Stimulated activated CD8-positive, alpha-beta memory T cell treated with anti-CD3 and anti-CD28 coated beads, Interleukin-7, amount 100 ng/mL, for 4 hours (primary cell): ENCODE measurements around the gene HBEGF.

Experiments
- DNase-seq, 2 donors: peaks; one replicate each; pipeline ENCODE4 v3.0.0-alpha.2; 2020; ENCODE audit warnings: low read depth in 2 of 2

The HBEGF gene

DNA sequence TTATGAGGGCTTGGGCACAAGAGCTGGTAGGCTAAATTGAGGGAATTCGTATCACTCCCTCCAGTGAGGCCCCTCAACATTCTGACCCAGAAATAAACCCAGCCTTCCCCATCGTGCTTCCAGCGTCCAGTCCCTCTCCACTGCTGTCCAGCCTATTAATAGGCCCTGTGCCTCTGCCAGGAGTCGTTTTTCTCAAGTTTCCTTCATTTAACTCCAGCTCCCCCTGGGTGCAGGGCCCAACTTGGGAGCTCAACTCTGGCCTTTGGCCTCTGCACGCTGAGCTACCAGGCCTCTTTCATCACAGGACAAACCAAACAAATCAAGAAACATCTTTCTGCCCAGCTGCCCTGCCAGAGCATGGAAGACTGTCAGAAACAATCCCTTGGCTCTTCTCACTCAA, 10.0 kb downstream of the HBEGF start:
- DNase-seq, result no peak

- DNase-seq, result no peak
These were observed 14.8 kb downstream of the HBEGF start for GRCh38 chr5:140331638-140332037.

DNA sequence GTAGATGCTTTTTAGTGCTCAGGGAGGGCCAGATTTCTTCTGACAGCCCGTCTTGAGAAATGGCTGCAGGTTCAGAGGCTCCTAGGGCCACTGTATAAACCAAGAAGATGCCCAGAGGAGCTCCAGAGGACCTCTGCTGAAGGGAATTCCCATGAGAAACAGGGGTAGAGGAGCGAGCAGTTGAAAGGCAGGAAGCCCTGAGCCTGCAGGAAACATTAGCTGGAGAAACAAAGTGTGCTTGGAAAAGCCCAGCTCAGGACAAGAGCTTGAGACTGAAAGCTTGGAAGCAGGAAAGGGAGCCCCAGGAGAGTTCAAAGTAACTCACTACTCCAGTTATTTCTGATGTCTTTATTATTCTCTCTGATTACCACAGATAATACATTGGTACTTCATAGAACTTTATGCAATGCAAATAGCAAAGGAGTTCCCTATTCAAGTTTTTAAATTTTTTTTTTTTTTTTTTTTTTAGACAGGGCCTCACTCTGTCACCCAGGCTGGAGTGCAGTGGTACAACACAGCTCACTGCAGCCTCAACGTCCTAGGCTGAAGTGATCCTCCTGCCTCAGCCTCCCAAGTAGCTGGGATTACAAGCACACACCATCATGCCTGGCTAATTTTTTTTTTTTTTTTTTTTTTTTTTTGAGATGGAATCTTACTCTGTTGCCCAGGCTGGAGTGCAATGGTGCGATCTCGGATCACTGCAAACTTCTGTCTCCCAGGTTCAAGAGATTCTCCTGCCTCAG, 16.5 kb downstream of the HBEGF start:
- DNase-seq, result no peak

DNA sequence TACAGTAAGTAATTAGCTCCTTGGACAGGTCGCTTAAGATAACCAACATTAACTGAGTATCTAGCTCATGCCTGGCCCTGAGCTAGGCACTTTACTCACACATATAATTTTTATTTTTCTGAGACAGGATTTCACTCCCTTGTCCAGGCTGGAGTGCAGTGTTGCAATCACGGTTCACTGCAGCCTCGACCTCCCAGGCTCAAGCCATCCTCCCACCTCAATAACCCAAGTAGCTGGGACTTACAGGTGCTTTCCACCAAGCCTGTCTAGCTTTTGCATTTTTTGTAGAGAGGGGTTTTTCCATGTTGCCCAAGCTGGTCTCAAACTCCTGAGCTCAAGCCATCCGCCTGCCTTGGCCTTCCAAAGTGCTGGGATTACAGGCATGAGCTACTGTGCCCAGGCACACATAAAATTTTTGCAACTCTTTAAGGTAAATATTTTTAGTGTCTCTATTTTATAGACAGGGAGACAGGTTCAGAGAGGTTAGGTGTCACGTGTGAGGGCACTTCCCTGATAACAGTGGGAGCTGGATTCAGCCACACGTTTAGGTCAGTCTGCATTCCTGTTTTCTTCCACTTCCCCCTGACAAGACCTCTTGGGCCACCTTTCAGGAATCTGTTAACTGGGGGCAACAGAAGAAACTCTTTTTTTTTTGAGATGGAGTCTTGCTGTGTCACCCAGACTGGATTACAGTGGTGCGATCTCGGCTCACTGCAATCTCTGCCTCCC, 18.2 kb downstream of the HBEGF start:
- DNase-seq, result no peak

DNA sequence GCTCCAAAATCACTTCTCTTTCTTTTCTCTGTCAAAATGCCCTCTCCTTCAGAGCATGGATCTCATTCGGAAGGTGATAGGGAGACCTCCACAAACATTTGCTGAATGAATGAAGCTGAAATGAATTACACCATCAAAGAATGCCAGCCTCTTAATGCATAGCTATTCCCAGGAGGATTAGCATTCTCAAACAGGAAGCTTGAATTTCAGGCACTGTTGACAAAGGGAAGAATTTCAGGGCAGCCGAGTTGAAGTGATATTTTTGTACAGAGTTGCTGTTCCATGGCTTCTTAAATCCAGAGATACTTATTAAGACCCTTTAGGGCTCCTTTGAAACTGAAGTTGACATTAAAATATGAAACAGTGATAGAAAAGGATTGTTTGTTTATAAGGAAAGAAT, 18.8 kb downstream of the HBEGF start:
- no peak for DNase-seq

GRCh38 chr5:140325486-140325885, 20.9 kb downstream of the HBEGF start:
- DNase-seq, result no peak

- no peak for DNase-seq
These were observed 21.7 kb downstream of the HBEGF start for GRCh38 chr5:140324617-140325241.

GRCh38 chr5:140324041-140324600, 22.3 kb downstream of the HBEGF start:
- DNase-seq, result no peak

- DNase-seq, result no peak
These were observed 23.4 kb downstream of the HBEGF start for GRCh38 chr5:140322751-140323731.

GRCh38 chr5:140321796-140322195, 24.6 kb downstream of the HBEGF start:
- DNase-seq, result no peak

DNA sequence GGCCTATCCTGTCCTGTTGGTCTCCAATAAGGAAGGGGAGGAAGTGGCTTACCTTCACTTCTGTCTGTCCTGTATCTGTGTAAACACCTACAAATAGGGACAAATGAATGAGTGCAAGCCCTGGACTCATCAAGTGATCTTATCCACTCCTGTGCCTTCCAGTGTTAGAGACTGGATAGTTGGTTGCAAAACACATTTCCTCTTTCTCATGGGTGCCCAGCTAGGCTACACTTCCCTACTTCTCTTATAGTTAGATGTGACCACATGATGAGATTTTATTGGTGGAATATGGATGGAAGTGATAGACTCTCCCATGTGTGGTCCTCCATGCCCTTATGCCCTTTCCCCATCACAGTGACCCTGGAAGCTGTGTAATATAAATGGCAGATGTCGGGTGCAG, 26.6 kb downstream of the HBEGF start:
- DNase-seq, result no peak

DNA sequence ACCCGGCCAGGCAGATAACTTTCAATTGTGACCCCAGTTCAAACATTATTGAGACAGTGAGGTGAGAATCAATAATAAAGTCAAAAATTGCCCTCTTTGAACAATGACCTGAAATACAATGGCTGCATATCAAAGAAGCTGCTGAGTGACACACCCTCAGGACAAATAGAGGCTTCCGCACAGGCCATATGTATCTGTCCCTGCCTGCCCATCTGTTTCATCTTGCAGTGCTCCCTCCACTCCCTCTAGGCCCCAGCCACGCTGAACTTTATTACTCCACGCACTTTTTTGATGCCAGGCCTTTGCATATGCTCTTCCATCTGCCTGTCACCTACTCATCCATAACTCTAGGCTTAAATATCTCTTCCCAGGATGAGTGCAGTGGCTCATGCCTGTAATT, 27.6 kb downstream of the HBEGF start:
- no peak for DNase-seq

DNA sequence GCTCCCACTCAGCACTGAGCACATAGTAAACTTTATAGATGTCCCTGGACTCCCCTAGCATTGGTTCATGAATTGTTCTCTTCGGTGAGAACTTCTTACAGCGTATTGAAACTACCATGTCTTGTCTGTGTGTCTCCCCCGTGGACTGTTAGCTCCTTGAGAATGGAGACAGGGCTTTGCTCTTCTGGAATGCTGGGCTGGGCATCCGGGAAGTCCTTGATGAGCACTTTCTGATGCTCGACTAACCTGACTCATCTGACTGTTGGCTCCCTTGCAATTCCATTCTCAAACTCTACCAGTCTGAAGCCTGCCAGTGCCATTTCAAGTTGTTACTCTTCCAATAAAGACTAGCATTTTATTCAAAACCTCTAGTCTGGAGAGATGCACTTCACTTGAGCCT, 28.5 kb downstream of the HBEGF start:
- no peak for DNase-seq

DNA sequence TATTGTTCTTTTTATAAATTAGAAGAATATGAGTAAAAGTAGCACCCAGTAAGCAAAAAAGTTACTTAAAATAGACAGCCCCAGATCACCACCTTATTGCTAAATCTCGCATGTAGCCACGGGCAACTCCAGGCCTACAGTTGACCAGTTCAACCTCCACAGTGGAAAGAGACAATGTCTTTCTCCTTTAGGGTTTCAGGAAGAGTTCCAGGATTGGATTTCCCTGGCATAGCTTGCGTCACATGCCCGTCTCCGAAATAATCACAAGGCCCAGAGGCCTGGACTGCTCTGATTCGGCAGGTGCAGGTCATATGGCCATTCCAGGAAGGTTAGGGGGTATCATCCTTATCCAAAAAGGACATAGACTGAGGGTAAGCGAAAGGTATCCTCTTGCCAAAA, 33.6 kb downstream of the HBEGF start:
- no peak for DNase-seq

DNA sequence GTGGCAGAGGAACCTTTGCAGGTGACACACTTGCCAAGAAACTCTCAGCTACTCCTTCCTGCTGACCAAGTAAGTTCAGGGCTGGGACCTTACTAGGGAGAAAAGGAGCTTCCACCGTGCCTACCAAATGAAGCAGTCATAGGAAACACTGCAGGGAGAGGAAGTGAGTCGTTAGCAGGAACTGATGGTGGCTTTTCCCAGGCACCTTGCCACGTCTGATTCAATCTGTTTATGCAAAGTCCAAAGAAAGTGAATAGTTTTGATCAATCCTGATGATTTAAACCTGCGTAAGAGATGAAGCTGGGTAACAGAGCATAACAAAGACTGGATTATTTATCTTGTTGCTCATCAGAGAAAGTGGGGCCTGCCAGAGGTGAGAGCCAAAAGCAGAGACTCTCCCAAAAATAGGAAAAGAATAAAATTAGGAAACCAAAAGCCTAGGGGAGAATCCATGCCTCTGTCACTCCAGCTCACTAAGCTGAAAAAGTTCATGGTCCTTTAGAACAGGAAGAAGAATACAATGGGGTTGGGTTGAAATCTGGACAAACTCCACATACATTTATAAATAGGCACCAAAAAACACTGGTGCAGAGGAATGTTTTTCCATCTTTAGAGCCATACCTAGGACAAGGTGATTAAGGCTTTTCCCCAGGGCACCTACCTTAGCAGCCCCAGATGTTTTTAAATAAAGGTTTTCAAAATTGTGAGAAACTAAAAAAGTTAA, 34.2 kb downstream of the HBEGF start:
- no peak for DNase-seq

GRCh38 chr5:140311011-140311467, 35.4 kb downstream of the HBEGF start:
- DNase-seq, result no peak

DNA sequence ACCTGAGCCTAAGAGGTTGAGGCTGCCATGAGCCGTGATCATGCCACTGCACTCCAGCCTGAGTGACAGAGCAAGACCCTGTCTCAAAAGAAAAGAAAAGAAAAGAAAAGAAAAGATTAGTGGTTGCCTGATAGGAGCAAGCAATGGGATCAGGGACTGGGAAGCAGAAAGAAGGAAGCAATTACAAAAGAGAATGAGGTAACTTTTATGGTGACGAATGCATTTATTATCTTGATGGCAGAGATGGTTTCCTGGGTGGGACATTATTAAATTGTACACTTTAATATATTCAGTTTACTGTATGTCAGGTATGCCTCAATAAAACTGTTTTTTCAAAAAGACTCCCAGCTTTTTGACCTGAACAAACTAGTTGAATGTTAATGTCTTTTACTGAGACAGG, 36.0 kb downstream of the HBEGF start:
- no peak for DNase-seq

- DNase-seq, result no peak
These were observed 36.6 kb downstream of the HBEGF start for GRCh38 chr5:140309706-140310249.

GRCh38 chr5:140305471-140305870, 40.9 kb downstream of the HBEGF start:
- DNase-seq, result no peak

- DNase-seq, result no peak
These were observed 42.4 kb downstream of the HBEGF start for GRCh38 chr5:140303966-140304365.
